Mucosa of rectum (tissue), 2 donors: Measurements from ENCODE around the gene HOXD10.
A peak's percentile ranks its signal among the peaks of the same experiment; 100 is the strongest.

ENCODE experiments used
- H3K27ac ChIP-seq, 2 donors: one replicate each; pipeline ENCODE4 v1.7.0; 2013; ENCODE audit warnings: inconsistent platforms in 2 of 2, low read depth in 2 of 2, low read length in 2 of 2
- H3K27me3 ChIP-seq, 2 donors: one replicate each; pipeline ENCODE4 v1.7.0; 2013; ENCODE audit warnings: low read length in 2 of 2; ENCODE audit not compliant: control insufficient read depth in 2 of 2, insufficient read depth in 2 of 2
- H3K36me3 ChIP-seq, 2 donors: one replicate each; pipeline ENCODE4 v1.7.0; 2013; ENCODE audit warnings: low read length in 2 of 2; ENCODE audit not compliant: control insufficient read depth in 2 of 2, insufficient read depth in 2 of 2
- H3K4me1 ChIP-seq, 2 donors: one replicate each; pipeline ENCODE4 v1.7.0; 2013; ENCODE audit warnings: low read length in 2 of 2, mild to moderate bottlenecking in 1 of 2; ENCODE audit not compliant: control insufficient read depth in 2 of 2, insufficient read depth in 2 of 2
- H3K4me3 ChIP-seq, 2 donors: one replicate each; pipeline ENCODE4 v1.7.0; 2013; ENCODE audit warnings: low read length in 2 of 2
- H3K9ac ChIP-seq, 2 donors: one replicate each; pipeline ENCODE4 v1.7.0; 2013; ENCODE audit warnings: low read length in 2 of 2, low read depth in 1 of 2, mild to moderate bottlenecking in 1 of 2
- H3K9me3 ChIP-seq, 2 donors: one replicate each; pipeline ENCODE4 v1.7.0; 2013; ENCODE audit warnings: low read length in 2 of 2; ENCODE audit not compliant: control insufficient read depth in 2 of 2
- donor health status: healthy.
- donor health status: Normal muscosa, but diverticular disease.

HOXD10 gene

DNA sequence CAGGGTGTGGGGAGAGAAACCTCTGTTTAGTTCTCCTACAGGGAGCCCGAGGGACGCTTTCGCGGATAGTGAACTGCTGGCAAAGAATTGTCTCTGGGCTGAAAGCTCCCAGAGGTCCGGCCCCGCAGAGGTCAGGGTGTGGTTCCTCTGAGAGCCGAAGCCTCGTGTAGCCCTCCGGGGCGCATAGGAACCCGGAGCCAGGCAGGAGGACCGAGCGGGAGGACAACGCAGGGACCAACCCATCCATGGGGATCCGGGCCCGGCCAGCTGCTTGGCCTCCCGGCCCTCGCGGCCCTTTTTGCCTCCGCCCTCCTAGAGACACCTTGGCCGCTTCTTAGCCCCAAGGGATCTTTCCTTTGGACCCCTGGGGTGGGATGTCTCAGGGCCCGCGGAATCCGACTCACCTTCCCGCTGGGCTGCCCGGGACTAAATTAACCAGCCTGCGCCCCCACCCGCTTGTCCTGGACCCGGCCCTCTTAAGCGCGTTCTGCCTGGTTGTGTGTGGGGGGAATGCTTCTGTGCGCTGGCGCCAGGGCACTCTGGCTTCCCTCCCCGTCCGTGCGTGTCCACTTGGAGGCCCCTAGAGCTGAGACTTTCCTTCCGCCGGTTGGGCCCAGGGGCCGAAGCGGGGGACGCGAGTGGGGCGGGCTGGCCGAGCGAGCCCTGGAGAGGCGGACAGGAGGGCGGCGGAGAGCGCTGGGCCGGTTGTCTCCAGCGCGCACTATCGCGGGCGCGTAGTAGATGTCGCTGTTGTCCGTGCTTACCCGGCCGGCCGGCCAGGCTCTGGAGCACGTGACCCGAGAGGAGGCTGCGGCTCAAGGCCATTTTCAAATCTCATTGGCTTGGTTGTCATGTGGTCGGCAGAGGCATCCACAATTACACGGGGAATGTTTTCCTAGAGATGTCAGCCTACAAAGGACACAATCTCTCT lies at the start of gene HOXD10:
TSS of gene HOXD10 (plus strand) at position 896 of the 931 bp plus-strand sequence. CDS start 56 bp downstream, outside the sequence.
- H3K9ac ChIP-seq, result no peak within 1 kb of the TSS
- H3K4me1 ChIP-seq, result peaks cover 0 to 2% of the 10 kb centered on the region in 2 donors
- peaks cover 80 to 86% of the 10 kb centered on the region in 2 donors for H3K27me3 ChIP-seq
- no peaks in the 10 kb centered on the region for H3K9me3 ChIP-seq
- no peaks in the 10 kb centered on the region for H3K36me3 ChIP-seq
- no peak within 1 kb of the TSS for H3K27ac ChIP-seq
- H3K4me3 ChIP-seq, result peak within 1 kb of the TSS in 1 of 2 donors; percentile 11

DNA sequence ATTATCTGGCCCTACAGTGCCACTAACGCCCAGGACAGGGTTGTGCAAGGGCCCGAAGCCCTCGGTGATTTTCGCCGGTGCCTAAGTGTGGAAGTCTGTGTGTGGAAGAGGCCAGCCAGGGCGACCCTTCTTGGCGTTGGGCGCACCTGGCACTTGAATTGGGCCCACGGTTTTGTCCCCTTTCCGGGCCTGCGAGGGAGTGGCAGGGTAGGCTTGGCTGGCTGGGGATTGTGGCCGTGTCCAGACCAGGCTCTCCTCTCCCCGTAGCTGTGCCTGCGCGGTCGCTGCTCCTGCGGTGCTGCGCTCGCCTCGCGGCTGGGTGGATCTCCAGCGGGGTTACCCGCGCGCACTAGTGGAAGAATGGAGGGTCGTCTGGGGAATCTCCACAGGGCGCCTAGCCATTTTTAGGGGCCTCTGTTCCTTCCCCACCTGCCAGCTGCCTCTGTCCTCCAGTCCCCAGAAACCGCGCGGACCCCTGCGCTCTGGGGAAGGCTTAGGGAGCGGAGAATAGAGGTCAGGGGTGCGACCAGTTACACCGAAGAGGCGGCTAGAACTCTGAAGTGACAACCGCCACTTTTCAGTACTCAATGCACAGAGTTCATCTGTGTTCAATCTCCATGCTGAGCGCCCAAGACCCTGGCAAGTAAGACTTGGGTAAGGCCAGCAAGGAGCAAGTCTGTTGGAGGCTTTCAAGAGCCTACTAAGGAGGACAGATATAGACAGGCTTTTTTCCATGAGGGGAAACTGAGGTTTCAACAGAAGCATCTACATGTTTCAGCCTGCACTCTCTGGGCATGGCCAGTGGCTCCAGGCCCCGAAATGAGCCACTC lies 48.8 kb upstream of the HOXD10 start:
- no peak overlapping the region for H3K27ac ChIP-seq
- H3K36me3 ChIP-seq, result no peaks in the 10 kb centered on the region
- H3K9me3 ChIP-seq, result no peaks in the 10 kb centered on the region
- peaks cover 8 to 11% of the 10 kb centered on the region in 2 donors for H3K4me1 ChIP-seq
- peaks cover 61% of the 10 kb centered on the region in 2 donors for H3K27me3 ChIP-seq
- no peak overlapping the region for H3K9ac ChIP-seq
- H3K4me3 ChIP-seq, result peak overlapping the region; percentile 51 to 54

DNA sequence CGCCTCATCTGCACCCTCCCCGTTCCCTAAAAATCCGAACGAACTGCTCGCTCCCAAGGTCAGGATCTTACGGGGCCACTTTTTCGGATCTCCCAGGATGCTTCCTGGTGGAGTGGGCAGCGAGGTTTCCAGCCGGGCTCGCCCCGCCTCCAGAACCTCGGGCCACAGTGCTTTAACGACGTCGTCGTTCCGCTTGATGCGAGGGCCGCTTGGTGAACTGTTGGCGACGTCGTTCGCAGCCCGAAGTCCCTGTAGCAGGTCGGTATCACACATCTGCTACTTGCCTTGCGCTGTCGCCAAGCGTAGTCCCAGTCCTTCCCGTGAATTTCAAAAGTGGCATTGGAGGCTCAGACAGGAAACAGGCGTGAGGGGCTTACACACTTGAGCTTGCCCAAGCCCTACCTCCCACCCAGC lies 48.2 kb upstream of the HOXD10 start:
- Histone ChIP-seq H3K36me3 (no peaks in the 10 kb centered on the region), H3K4me1 (peaks cover 8 to 11% of the 10 kb centered on the region in 2 donors), H3K27ac (no peak overlapping the region), H3K4me3 (no peak overlapping the region), H3K27me3 (peaks cover 64 to 67% of the 10 kb centered on the region in 2 donors), H3K9me3 (no peaks in the 10 kb centered on the region), H3K9ac (no peak overlapping the region)

DNA sequence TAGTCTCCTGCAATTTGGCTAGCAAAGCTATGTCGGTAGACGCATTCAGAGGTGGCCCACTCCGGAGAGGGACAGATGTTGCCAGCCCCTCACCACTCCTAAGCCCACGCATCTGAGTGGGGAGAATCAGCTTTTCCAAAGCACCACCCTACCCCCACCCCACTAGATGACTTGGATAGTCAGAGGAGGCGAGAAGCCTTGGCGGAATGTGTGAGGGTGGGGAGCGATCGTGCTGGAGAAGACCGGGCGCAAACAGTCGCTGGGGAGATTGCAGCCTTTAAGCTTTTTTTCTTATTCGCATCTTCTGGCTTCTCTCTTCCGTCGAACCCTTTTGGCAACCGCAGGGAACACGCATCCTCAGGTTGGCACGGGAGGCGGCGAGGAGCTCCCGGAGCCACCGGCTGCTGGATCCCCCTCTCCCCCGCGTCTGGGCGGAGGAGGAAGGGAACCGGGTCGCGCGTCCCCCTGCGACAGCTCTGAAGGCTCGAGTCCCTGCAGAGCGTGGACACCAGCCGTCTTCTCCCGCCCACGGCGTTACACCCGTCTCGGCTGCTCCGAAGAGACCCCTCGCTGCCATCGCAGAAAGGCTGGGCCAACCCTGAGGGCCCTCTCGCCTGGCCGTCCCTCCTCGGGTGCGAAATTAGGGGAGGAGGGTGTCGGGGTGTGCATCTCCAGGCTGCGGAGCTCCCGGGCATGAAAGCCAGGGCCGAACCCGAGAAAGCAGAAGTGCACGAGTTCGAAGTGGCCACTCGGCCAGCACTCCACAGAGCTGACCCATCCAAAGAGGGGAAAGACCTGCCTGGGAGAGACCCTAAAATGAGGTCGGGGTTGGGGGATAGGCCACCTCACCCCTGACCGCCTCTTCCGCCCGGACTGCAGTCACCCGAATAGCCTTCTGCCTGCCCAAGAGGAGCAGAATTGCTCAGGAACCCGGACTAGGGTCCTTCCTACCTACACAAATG lies 45.0 kb upstream of the HOXD10 start:
- Histone ChIP-seq H3K27me3 (peaks cover 83 to 93% of the 10 kb centered on the region in 2 donors), H3K9ac (no peak overlapping the region), H3K36me3 (no peaks in the 10 kb centered on the region), H3K4me3 (no peak overlapping the region), H3K9me3 (no peaks in the 10 kb centered on the region), H3K4me1 (peaks cover 8 to 11% of the 10 kb centered on the region in 2 donors), H3K27ac (no peak overlapping the region)

DNA sequence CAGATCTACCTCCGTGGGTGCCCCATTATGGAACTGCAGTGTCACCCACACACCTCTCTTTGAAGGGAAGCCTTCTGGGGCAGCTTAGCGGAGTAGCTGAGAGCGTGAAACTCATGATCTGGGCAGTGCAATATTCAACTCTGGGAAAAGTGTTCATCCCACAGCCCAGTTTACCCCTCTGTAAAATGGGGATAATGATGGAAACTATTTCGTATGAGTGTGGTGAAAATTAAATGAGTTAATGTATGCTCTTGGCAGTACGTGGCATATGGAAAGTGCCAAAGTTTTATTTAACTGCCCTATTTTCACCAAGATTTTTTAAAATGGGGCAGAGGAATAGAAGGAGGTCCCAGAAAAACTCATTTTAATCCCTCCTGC lies 44.3 kb upstream of the HOXD10 start:
- Histone ChIP-seq H3K4me3 (no peak overlapping the region), H3K4me1 (peaks cover 7 to 8% of the 10 kb centered on the region in 2 donors), H3K27ac (no peak overlapping the region), H3K36me3 (no peaks in the 10 kb centered on the region), H3K9ac (no peak overlapping the region), H3K27me3 (peaks cover 86 to 93% of the 10 kb centered on the region in 2 donors), H3K9me3 (no peaks in the 10 kb centered on the region)

DNA sequence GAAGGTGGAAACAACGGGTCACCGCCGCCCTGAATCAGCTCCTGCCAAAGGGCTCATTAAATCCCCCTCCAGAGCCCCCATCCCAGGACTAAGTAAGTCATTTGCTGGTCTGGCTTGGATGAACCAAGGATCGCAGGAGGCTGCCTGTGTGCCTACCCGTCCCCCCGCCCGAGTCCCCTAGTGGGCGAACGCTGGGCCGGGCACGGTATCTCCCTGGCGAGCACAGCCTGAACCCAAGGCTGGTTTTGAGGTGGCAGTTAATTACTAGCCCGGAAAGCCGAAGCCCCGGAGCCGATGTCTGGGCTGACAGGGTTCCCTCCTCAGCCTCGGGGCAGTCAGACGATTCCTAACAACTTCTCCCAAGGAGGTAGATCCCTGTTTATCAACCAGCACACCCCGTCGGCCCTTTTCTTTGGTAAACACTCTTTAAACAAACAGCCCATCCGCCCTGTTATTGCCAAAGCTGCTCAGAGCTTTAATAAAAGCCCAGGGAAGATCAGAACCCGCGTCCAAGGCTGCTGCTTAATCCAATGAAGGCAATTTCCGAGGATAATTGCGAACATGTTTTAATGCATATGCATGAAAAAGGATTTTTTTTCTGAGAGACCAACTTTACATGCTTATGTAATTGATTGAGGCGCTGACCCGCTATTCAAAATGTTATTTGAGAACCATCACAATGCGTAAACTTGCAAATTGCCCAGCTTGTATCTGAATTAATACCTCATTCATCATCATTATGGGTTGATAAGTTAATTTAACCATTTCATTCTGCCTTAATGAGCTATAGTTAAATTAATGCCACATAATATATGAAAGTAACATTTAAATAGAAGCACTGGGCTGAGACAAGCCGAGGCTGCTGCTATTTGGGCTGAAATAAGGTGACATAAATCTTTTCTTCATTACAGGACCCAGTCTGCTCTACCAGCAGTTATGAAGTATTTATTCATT lies 43.4 kb upstream of the HOXD10 start:
- Histone ChIP-seq H3K9ac (no peak overlapping the region), H3K27me3 (peaks cover 81 to 89% of the 10 kb centered on the region in 2 donors), H3K4me1 (peaks cover 0 to 5% of the 10 kb centered on the region in 2 donors), H3K9me3 (no peaks in the 10 kb centered on the region), H3K27ac (no peak overlapping the region), H3K4me3 (no peak overlapping the region), H3K36me3 (no peaks in the 10 kb centered on the region)

DNA sequence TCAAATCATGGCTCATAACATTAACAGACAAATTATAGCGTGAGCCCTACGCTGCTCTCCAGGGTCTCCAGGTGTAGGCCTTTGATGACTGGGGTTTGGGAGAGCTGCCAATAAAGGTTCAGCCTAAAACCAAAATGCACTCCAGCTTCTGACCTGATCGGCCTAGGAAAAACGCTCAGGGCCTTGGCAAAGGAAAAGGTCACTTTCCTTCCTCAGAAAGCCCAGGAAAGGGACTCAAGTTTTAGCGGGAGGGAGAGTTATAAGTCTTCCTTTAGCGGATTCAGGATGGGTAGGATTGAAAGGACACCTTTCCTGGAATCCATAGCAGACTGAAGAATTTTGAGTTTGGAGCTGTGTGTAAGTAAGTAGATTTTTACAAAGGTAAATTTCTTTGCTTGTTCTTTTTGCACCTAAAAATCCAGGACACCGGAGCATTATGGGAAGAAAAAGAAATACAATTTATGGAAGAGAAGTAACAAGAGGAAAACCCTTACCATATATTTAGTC lies 41.6 kb upstream of the HOXD10 start:
- H3K27me3 ChIP-seq, result peaks cover 79 to 89% of the 10 kb centered on the region in 2 donors
- peaks cover 0 to 3% of the 10 kb centered on the region in 2 donors for H3K4me1 ChIP-seq
- H3K27ac ChIP-seq, result no peak overlapping the region
- no peaks in the 10 kb centered on the region for H3K36me3 ChIP-seq
- H3K9ac ChIP-seq, result no peak overlapping the region
- no peaks in the 10 kb centered on the region for H3K9me3 ChIP-seq
- no peak overlapping the region for H3K4me3 ChIP-seq

DNA sequence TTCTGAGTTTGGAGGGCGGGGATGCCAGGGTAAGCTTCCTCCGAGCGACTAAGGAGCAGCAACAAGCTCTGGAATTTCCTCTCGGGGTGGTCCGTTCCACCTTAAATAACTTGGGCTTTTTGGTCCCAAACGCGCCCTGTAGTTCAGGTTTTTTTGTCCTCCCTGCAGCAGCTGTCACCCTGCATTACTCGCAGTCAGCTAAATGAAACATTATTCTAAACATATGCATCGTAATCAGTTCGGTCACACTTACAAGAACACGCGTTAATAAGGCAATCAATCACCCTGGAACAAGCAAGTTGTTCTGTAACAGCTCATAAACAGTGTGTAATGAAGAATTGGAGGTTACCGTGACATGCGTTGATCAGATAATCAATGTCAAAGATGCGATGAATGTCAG lies 41.1 kb upstream of the HOXD10 start:
- Histone ChIP-seq H3K4me3 (no peak overlapping the region), H3K36me3 (no peaks in the 10 kb centered on the region), H3K9ac (no peak overlapping the region), H3K4me1 (peaks cover 0 to 3% of the 10 kb centered on the region in 2 donors), H3K27ac (no peak overlapping the region), H3K9me3 (no peaks in the 10 kb centered on the region), H3K27me3 (peaks cover 74 to 85% of the 10 kb centered on the region in 2 donors)
